Measurements from ENCODE around the gene FNDC3B. TPM values are rescaled to one million over a fixed set of nuclear protein-coding genes. Genes with fewer than 3 reads are reported as not detected.

FNDC3B gene
- total and polyA plus RNA-seq, 9 of the 15 experiments (the other 6 are each of a cell fraction or from before 2014, with no cell fraction given) = 7.0 to 35.8 (median 16.2) TPM

- TF ChIP-seq ID3 (CRISPR knock-in tag; IDR thresholded peaks at IDR 0.05) (no peak), ID3 (tag; IDR thresholded peaks at IDR 0.05) (no peak), ATF7 (IDR thresholded peaks at IDR 0.05) (peak; percentile 91), RBFOX2 (IDR thresholded peaks at IDR 0.05; ENCODE audit: low read depth, low read length) (0 out of 2 replicates have a peak, but pooled peaks have one; percentile 39), ZBTB17 (CRISPR knock-in tag; IDR thresholded peaks at IDR 0.05) (0 out of 2 replicates have a peak, but pooled peaks have one; percentile 25), SRSF9 (IDR thresholded peaks at IDR 0.05; ENCODE audit: borderline replicate concordance, low read depth, low read length) (no peak), JUN (IDR thresholded peaks at IDR 0.05; ENCODE audit: borderline replicate concordance, low read depth, low read length) (peak; percentile 98), JUN (CRISPR knock-in tag; IDR thresholded peaks at IDR 0.05; ENCODE audit: borderline replicate concordance) (peak; percentile 68; the same call in 1 of the 2 replicates), ZNF592 (IDR thresholded peaks at IDR 0.05) (0 out of 2 replicates have a peak, but pooled peaks have one; percentile 57), NRF1 (conservative IDR thresholded peaks at IDR 0.05 in 1 of 2, IDR thresholded peaks at IDR 0.05 in 1 of 2) (0 out of 4 replicates have a peak, but pooled peaks have one; percentile 20 to 42), TOE1 (IDR thresholded peaks at IDR 0.05; ENCODE audit: borderline replicate concordance) (peak; percentile 52; the same call in 1 of the 2 replicates), TOE1 (CRISPR knock-in tag; IDR thresholded peaks at IDR 0.05; ENCODE audit: borderline replicate concordance, low read depth) (no peak), GABPA (tag; conservative IDR thresholded peaks at IDR 0.05; ENCODE audit: low read depth) (0 out of 2 replicates have a peak, but pooled peaks have one; percentile 25), CREB3L1 (IDR thresholded peaks at IDR 0.05; ENCODE audit: borderline replicate concordance, low read depth) (peak; percentile 69; the same call in 1 of the 2 replicates), ZEB2 (IDR thresholded peaks at IDR 0.05) (peak; percentile 28; the same call in 1 of the 2 replicates), HCFC1 (IDR thresholded peaks at IDR 0.05; ENCODE audit: low read depth, low read length) (0 out of 2 replicates have a peak, but pooled peaks have one; percentile 24), YY1 (IDR thresholded peaks at IDR 0.05; ENCODE audit: borderline replicate concordance in 1 of 3, control insufficient read depth in 1 of 3, extremely low read depth in 1 of 3, insufficient read depth in 3 of 3, insufficient read length in 1 of 3, insufficient replicate concordance in 2 of 3, low read depth in 1 of 3, low read length in 2 of 3) (peak in 1 of 3 experiments; percentile 30)
- TF ChIP-seq, protein P1, sequence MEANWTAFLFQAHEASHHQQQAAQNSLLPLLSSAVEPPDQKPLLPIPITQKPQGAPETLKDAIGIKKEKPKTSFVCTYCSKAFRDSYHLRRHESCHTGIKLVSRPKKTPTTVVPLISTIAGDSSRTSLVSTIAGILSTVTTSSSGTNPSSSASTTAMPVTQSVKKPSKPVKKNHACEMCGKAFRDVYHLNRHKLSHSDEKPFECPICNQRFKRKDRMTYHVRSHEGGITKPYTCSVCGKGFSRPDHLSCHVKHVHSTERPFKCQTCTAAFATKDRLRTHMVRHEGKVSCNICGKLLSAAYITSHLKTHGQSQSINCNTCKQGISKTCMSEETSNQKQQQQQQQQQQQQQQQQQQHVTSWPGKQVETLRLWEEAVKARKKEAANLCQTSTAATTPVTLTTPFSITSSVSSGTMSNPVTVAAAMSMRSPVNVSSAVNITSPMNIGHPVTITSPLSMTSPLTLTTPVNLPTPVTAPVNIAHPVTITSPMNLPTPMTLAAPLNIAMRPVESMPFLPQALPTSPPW (CRISPR knock-in tag; IDR thresholded peaks at IDR 0.05) = peak; percentile 94
Observed at GRCh38 chr3:172129850-172130716, 90.7 kb downstream of the FNDC3B start (continued).
